ENCODE measurements around the gene TSPAN11. TPM values are rescaled to one million over a fixed set of nuclear protein-coding genes. Genes with fewer than 3 reads are reported as not detected.

The TSPAN11 gene
- total RNA-seq, 1 experiment from 2014 or later, result not detected

- no peak for ATAC-seq
- H3K9me3 ChIP-seq (ENCODE audit: control insufficient read depth, insufficient read depth, low read depth, low read length), result no peaks in the 10 kb centered on the region
- POLR2A ChIA-PET, result no interaction called here
These were observed 16.4 kb downstream of the TSPAN11 start for GRCh38 chr12:30942936-30943335.

DNA sequence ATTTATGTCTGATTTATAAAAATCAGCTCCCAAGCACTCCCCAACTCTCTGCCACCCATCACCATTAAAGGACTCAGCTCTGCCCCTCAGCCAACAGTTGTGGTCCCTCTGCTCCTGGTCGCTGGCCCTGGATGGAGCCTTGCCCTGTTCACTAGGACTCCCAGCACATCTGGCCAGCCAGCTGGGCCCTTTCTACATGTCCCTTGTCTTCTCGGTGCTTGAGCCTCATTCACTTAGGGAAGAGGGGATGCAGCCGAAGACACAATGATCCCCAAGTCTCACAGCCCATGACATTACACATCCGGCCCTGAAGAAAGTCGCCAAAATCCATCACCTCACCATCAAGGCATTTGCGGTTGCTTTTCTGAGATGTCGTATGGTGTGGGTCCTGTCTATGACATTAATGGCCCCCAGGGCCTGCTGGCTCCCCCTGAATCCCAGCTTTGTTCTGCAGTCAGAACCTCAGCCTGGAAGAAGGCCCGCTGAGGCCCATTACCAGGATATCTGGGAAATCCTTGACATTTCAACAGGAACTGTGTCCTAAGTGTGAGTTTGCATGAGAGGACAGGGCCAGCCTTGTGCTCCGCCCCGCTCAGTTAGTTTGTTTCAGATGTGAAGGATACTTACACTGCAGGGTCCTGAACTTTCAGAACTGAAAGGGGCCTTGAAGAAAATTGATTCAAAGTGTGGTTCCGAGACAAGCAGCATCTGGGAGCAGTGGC lies 19.1 kb downstream of the TSPAN11 start:
- Histone ChIP-seq H3K9me3 (ENCODE audit: control insufficient read depth, insufficient read depth, low read depth, low read length) (no peaks in the 10 kb centered on the region), H3K27ac (ENCODE audit: low read length) (no peak overlapping the region), H3K4me1 (ENCODE audit: control insufficient read depth, insufficient read depth, low read length) (no peaks in the 10 kb centered on the region), H3K27me3 (ENCODE audit: control insufficient read depth, insufficient read depth, low read length) (peaks cover 13% of the 10 kb centered on the region), H3K4me3 (ENCODE audit: low read depth in 2 of 2, low read length in 2 of 2) (no peak overlapping the region), H3K36me3 (ENCODE audit: control insufficient read depth, insufficient read depth, low read length) (no peaks in the 10 kb centered on the region)
- ATAC-seq (no peak), DNase-seq (ENCODE audit: low read depth, low spot score) (no peak)
- no peak for TF ChIP-seq CTCF (IDR thresholded peaks at IDR 0.05)
- CTCF ChIA-PET, result no interaction called here
- intact Hi-C loops (cut with micrococcal nuclease; ENCODE audit: unreplicated experiment) (no loop called here), in situ Hi-C loops (cut with HindIII; ENCODE audit: low pct_unique_long_range_greater_than_20kb, low sequenced_read_pairs) (no loop called here)
- POLR2A ChIA-PET, result no interaction called here
- BruUV-seq (replicated peaks), result no TSS peak

More at GRCh38 chr12:30942936-30943335, 16.4 kb downstream of the TSPAN11 start:
- Histone ChIP-seq H3K27ac (ENCODE audit: low read length) (no peak overlapping the region), H3K27me3 (ENCODE audit: control insufficient read depth, insufficient read depth, low read length) (peaks cover 21% of the 10 kb centered on the region), H3K36me3 (ENCODE audit: control insufficient read depth, insufficient read depth, low read length) (no peaks in the 10 kb centered on the region), H3K4me1 (ENCODE audit: control insufficient read depth, insufficient read depth, low read length) (no peaks in the 10 kb centered on the region), H3K4me3 (ENCODE audit: low read depth in 2 of 2, low read length in 2 of 2) (no peak overlapping the region)
- BruUV-seq (replicated peaks), result no TSS peak
- CTCF ChIA-PET, result no interaction called here
- intact Hi-C loops (cut with micrococcal nuclease; ENCODE audit: unreplicated experiment), result no loop called here
- no peak for TF ChIP-seq POLR2AphosphoS5 (IDR thresholded peaks at IDR 0.05; ENCODE audit: low read depth, low read length)
- TF ChIP-seq REST (IDR thresholded peaks at IDR 0.05; ENCODE audit: insufficient read depth in 1 of 2, low read depth in 2 of 2, low read length in 1 of 2), result no peak
- no peak for TF ChIP-seq TCF7L2 (IDR thresholded peaks at IDR 0.05; ENCODE audit: low read depth, low read length)
- no peak for TF ChIP-seq CTCF (IDR thresholded peaks at IDR 0.05)
- no peak for TF ChIP-seq SIN3A (IDR thresholded peaks at IDR 0.05; ENCODE audit: borderline replicate concordance, insufficient read depth, low read depth, low read length)
- DNase-seq (ENCODE audit: low read depth, low spot score), result no peak
- in situ Hi-C loops (cut with HindIII; ENCODE audit: low pct_unique_long_range_greater_than_20kb, low sequenced_read_pairs), result no loop called here
